Gastroesophageal sphincter (tissue), 3 donors: ENCODE results near the gene SLC13A4.

Experiments
- CTCF ChIP-seq, 4 experiments: fragments of 200-600 bp in 2 of 4; fragments of 450-650 bp in 2 of 4; sonication (generic) in 1 of 4; IDR thresholded peaks; one replicate each; pipeline ENCODE4 v1.5.1; 2017 to 2019; ENCODE audit warnings: antibody characterized with exemption in 4 of 4, mild to moderate bottlenecking in 2 of 4, moderate library complexity in 2 of 4
- POLR2A ChIP-seq, 2 donors: fragments of 450-650 bp; IDR thresholded peaks; one replicate each; pipeline ENCODE4 v1.6.1; 2017; ENCODE audit warnings: antibody characterized with exemption in 2 of 2, mild to moderate bottlenecking in 2 of 2, moderate library complexity in 1 of 2

- TF ChIP-seq CTCF (IDR thresholded peaks at IDR 0.05) (no peak), POLR2A (IDR thresholded peaks at IDR 0.05) (no peak)
Measured at GRCh38 chr7:135664046-135664589, 63.9 kb downstream of the SLC13A4 start.
